Measurements from ENCODE around the gene ACACA.

ACACA gene

DNA sequence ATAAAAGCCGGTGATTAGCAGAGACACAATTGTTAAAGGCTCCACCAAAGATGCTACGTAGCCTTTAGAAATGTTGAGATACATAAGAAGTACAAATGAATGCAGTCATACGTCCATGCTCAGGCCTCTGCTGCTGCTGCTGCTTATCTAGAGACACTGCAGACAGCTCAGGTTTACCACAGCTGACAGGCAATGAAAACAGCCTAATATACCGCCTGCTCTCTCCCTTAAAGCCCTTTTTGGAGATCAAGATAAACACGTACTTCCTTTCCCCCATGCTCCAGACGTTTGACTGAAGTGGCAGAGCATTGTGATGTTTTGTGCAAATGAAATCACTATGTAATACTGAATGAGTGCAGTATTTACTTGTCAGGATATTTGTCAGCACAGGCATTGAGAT is 272.6 kb downstream of the ACACA start:
- DNase-seq (ENCODE audit: low read depth, low spot score): no peak
- in situ Hi-C loops (cut with HindIII; ENCODE audit: low sequenced_read_pairs): no loop called here
- no peak overlapping the region for H3K4me3 ChIP-seq (ENCODE audit: low read depth, low read length)
- TF ChIP-seq, protein P1, sequence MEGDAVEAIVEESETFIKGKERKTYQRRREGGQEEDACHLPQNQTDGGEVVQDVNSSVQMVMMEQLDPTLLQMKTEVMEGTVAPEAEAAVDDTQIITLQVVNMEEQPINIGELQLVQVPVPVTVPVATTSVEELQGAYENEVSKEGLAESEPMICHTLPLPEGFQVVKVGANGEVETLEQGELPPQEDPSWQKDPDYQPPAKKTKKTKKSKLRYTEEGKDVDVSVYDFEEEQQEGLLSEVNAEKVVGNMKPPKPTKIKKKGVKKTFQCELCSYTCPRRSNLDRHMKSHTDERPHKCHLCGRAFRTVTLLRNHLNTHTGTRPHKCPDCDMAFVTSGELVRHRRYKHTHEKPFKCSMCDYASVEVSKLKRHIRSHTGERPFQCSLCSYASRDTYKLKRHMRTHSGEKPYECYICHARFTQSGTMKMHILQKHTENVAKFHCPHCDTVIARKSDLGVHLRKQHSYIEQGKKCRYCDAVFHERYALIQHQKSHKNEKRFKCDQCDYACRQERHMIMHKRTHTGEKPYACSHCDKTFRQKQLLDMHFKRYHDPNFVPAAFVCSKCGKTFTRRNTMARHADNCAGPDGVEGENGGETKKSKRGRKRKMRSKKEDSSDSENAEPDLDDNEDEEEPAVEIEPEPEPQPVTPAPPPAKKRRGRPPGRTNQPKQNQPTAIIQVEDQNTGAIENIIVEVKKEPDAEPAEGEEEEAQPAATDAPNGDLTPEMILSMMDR (IDR thresholded peaks at IDR 0.05; ENCODE audit: low read depth, low read length): no peak

- in situ Hi-C loops (cut with HindIII; ENCODE audit: low sequenced_read_pairs): no loop called here
- TF ChIP-seq, protein P1 (IDR thresholded peaks at IDR 0.05; ENCODE audit: low read depth, low read length): no peak
Observed at GRCh38 chr17:37133136-37133535, 273.5 kb downstream of the ACACA start.

DNA sequence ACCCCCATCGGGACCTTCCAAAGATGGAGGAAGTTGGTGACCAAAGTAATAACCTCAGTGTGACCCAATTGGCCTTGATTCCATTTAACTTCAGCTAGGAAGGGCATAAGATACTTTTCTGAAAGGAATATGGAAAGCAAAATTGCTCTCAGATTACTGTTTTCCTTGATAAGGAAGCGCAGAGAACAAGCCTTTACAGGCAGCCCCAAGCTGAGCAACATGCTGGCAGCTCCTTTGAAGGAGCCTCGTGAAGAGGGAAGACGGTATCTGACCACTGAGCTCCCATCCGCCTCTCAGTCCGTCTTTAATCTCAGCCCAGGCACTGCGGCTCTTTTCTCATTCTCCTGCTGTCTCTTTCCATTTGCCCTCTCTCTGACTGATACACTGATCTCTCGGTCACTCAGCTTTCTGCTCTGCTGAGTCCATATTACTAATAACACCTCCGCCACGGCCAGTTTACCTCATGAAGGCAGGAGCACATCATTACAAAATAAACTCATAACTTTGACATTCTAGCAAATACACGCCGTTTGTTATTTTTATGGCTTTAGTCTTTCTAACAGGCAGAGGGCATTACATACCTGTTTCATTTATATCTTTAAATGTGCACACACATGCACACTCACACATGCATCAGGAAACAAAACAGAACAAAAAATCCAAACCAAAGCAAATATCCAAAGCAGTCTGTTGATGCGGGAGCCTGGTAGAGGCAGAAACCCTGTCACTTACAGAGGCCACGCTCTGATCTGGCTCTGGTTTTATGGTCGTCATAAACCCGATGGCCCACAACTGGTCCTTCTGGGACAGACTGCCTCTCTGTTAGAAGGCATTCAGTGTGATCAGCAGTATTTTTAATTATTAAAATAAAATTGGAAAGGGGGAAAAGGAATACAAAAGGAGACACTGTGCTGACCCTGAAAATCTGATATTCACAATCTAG is 274.7 kb downstream of the ACACA start:
- in situ Hi-C loops (cut with HindIII; ENCODE audit: low sequenced_read_pairs): no loop called here
- DNase-seq (ENCODE audit: low read depth, low spot score): no peak
- no peak overlapping the region for H3K4me3 ChIP-seq (ENCODE audit: low read depth, low read length)
- TF ChIP-seq, protein P1 (IDR thresholded peaks at IDR 0.05; ENCODE audit: low read depth, low read length): no peak

More at GRCh38 chr17:37133136-37133535, 273.5 kb downstream of the ACACA start:
- no peak overlapping the region for H3K4me3 ChIP-seq (ENCODE audit: low read depth, low read length)
- no peak for DNase-seq (ENCODE audit: low read depth, low spot score)

DNA sequence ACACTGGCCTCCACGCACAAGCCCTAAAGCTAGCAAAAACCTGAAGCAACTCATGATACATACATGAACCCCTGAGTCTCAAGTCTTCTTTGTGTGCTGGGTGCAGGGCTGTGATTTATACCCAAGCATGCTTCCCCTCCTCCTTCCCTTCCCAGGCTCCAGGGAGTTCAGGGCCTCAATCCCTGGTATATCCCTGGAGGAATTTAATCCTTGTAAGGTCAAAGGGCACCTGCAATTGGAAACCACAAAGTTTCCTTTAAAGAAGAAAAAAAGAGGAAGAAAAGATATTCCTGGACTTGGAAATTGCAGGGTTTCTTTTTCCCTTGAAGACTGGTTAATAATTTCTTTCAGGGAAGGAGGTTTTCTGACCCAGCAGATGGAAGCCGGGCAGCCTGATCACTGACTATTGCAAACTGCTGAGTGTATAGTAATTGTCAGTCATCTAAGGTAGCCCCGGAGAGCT is 275.6 kb downstream of the ACACA start:
- in situ Hi-C loops (cut with HindIII; ENCODE audit: low sequenced_read_pairs): no loop called here
- TF ChIP-seq, protein P1 (IDR thresholded peaks at IDR 0.05; ENCODE audit: low read depth, low read length): no peak
- peak; percentile 18 for DNase-seq (ENCODE audit: low read depth, low spot score)
- H3K4me3 ChIP-seq (ENCODE audit: low read depth, low read length): no peak overlapping the region

- no peak for DNase-seq (ENCODE audit: low read depth, low spot score)
- TF ChIP-seq, protein P1 (IDR thresholded peaks at IDR 0.05; ENCODE audit: low read depth, low read length): no peak
- in situ Hi-C loops (cut with HindIII; ENCODE audit: low sequenced_read_pairs): no loop called here
Observed at GRCh38 chr17:37124821-37125173, 281.8 kb downstream of the ACACA start.

DNA sequence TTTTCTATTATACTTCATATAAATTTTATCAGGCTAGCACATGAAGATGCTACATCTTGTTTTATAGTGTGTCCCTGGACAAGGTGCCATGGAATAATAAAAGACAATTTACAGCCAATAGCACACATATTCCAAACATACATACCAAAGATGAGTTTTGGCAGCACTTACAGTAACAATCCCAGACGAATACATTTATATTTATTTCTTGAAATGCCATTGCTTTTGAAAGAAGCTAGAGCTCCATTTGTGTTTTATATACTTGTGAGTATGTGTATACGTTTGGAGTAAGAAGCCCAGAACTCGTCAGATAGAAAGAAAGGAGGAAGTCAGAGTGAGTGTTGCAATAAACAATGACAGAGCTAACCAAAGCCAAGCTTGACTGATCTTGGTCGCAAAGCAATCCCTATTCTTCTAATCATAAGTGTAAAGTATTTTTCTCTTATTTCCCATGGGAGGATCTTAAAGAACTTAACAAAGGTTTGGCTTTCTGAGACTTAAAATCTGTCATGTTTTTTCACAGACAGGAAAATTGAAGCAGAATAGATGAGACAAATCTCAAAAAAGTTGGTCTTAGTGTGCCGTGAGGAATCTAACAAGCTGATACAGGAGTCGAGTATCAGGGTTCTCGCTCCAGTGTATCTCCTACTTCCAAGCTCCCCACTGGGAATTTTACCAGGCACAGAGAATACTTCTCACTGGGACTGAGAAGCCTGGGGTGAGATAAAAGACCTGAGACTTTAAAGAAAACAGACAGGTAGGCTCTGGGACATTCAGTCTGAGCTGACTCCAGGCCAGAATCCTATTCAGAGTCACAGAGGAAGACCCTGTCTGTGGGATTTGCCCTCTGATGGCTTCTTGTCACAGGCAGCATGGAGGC is 282.5 kb downstream of the ACACA start:
- H3K4me3 ChIP-seq (ENCODE audit: low read depth, low read length): no peak overlapping the region
- DNase-seq (ENCODE audit: low read depth, low spot score): no peak
- in situ Hi-C loops (cut with HindIII; ENCODE audit: low sequenced_read_pairs): no loop called here
- TF ChIP-seq, protein P1 (IDR thresholded peaks at IDR 0.05; ENCODE audit: low read depth, low read length): no peak

More at GRCh38 chr17:37124821-37125173, 281.8 kb downstream of the ACACA start:
- H3K4me3 ChIP-seq (ENCODE audit: low read depth, low read length): no peak overlapping the region

Data from astrocyte of the spinal cord (primary cell).